B cell (primary cell): ENCODE measurements around the gene PYCR2. TPM values are rescaled to one million over a fixed set of nuclear protein-coding genes. Genes with fewer than 3 reads are reported as not detected.

Experiments
- ATAC-seq: fragments of 200-7000 bp; cut with Tn5 transposase; one replicate; pipeline ENCODE4 v1.10.0; 2021; ENCODE audit warnings: low read depth, mild to moderate bottlenecking, moderate number of reproducible peaks, moderate library complexity
- CTCF ChIA-PET: fragments of 350-600 bp; sonication (Branson Sonifier 250); formaldehyde crosslinking; loops from one replicate; lab custom pipeline; 2021; ENCODE audit warnings: antibody characterized with exemption, inconsistent platforms; lab: Charles Lee
- POLR2A ChIA-PET: fragments of 350-600 bp; sonication (Branson Sonifier 250); formaldehyde crosslinking; loops from one replicate; lab custom pipeline; 2021; ENCODE audit warnings: antibody characterized with exemption; lab: Charles Lee
- DNase-seq: peaks from one replicate; pipeline ENCODE4 v3.0.0; 2013
- H2AFZ ChIP-seq: 2 replicates; pipeline ENCODE4 v1.6.1; 2012; ENCODE audit warnings: mild to moderate bottlenecking, low read depth, low read length; ENCODE audit not compliant: insufficient read depth, poor library complexity, severe bottlenecking
- H3K27ac ChIP-seq, 2 donors: 1 replicate in 1 of 2; 2 replicates in 1 of 2; pipeline ENCODE4 v1.5.1; 2012 to 2013; ENCODE audit warnings: low read length in 2 of 2, mild to moderate bottlenecking in 2 of 2, moderate library complexity in 1 of 2
- H3K27me3 ChIP-seq, 4 experiments: fragments of 200-600 bp in 1 of 4; sonication (generic) in 1 of 4; replicated peaks in 1 of 4; 1 replicate in 2 of 4; 2 replicates in 2 of 4; pipeline versions ENCODE4 v1.6.1 to v1.7.0; 2013 to 2016; ENCODE audit warnings: low read length in 3 of 4, mild to moderate bottlenecking in 2 of 4, mixed read lengths in 1 of 4, moderate library complexity in 1 of 4; ENCODE audit not compliant: insufficient read depth in 4 of 4, control insufficient read depth in 3 of 4; ENCODE audit errors: control extremely low read depth in 1 of 4
- H3K36me3 ChIP-seq, 2 experiments: replicated peaks in 1 of 2; 1 replicate in 1 of 2; 2 replicates in 1 of 2; pipeline versions ENCODE4 v1.6.1 to v1.7.1; 2013; ENCODE audit warnings: low read length in 1 of 2; ENCODE audit not compliant: insufficient read depth in 2 of 2, control insufficient read depth in 1 of 2; ENCODE audit errors: control extremely low read depth in 1 of 2, extremely low read depth in 1 of 2
- H3K4me1 ChIP-seq, 2 donors: fragments of 200-600 bp in 1 of 2; sonication (generic) in 1 of 2; 1 replicate in 1 of 2; 2 replicates in 1 of 2; pipeline versions ENCODE4 v1.5.1 to v1.6.1; 2013 to 2017; ENCODE audit warnings: low read length in 2 of 2; ENCODE audit not compliant: control insufficient read depth in 2 of 2, insufficient read depth in 2 of 2
- H3K4me2 ChIP-seq: replicated peaks from 2 replicates; pipeline ENCODE3; 2012; ENCODE audit warnings: mild to moderate bottlenecking, low read depth, low read length; ENCODE audit not compliant: poor library complexity, severe bottlenecking
- H3K4me3 ChIP-seq, 5 experiments: fragments of 200-600 bp in 1 of 5; sonication (generic) in 1 of 5; 1 replicate in 3 of 5; 2 replicates in 2 of 5; pipeline versions ENCODE4 v1.5.1 to v1.7.0; 2011 to 2016; ENCODE audit warnings: low read length in 4 of 5, mild to moderate bottlenecking in 4 of 5, low read depth in 2 of 5, control low read depth in 1 of 5, moderate library complexity in 1 of 5; ENCODE audit not compliant: insufficient read depth in 1 of 5; ENCODE audit errors: control extremely low read depth in 1 of 5, extremely low read depth in 1 of 5
- H3K79me2 ChIP-seq: fragments of 200-600 bp; sonication (generic); one replicate; pipeline ENCODE4 v1.6.0; 2016; ENCODE audit warnings: low read length; ENCODE audit not compliant: control insufficient read depth, insufficient read depth
- H3K9ac ChIP-seq: fragments of 200-600 bp; sonication (generic); 2 replicates; pipeline ENCODE4 v1.6.1; 2017; ENCODE audit warnings: mild to moderate bottlenecking, low read length, moderate library complexity
- H3K9me3 ChIP-seq, 3 donors: one replicate each; pipeline versions ENCODE4 v1.6.1 to v1.7.1; 2013; ENCODE audit warnings: low read length in 2 of 3; ENCODE audit not compliant: control insufficient read depth in 2 of 3, insufficient read depth in 1 of 3; ENCODE audit errors: control extremely low read depth in 1 of 3
- H4K20me1 ChIP-seq: 2 replicates; pipeline ENCODE4 v1.6.0; 2012; ENCODE audit warnings: mild to moderate bottlenecking, low read length; ENCODE audit not compliant: insufficient read depth, control insufficient read depth, poor library complexity, severe bottlenecking
- H3K27ac Mint-ChIP-seq: one replicate; pipeline ENCODE4 v1.8.0; 2021; ENCODE audit warnings: mixed read lengths
- H3K27me3 Mint-ChIP-seq: one replicate; pipeline ENCODE4 v1.8.0; 2021; ENCODE audit warnings: mixed read lengths
- H3K4me1 Mint-ChIP-seq: one replicate; pipeline ENCODE4 v1.8.0; 2021; ENCODE audit warnings: mixed read lengths
- H3K4me3 Mint-ChIP-seq: one replicate; pipeline ENCODE4 v1.8.0; 2021; ENCODE audit warnings: mixed read lengths
- H3K9me3 Mint-ChIP-seq: one replicate; pipeline ENCODE4 v1.8.0; 2022; ENCODE audit warnings: mixed read lengths; ENCODE audit not compliant: insufficient read depth
- EZH2 ChIP-seq: IDR thresholded peaks from 2 replicates; pipeline ENCODE4 v1.6.1; 2012; ENCODE audit warnings: borderline replicate concordance, low read depth, mild to moderate bottlenecking, moderate library complexity, low read length; ENCODE audit not compliant: insufficient read depth, poor library complexity, severe bottlenecking
- WGBS: methylation state at CpG from one replicate; pipeline ENCODE4 v1.1.5; 2013; ENCODE audit warnings: missing lambda C conversion rate; ENCODE audit not compliant: insufficient coverage; 5-methylcytosine and 5-hydroxymethylcytosine counted together
- intact Hi-C: fragments of 100-400 bp; cut with micrococcal nuclease; formaldehyde crosslinking; loops from one replicate; pipeline ENCODE4 v1.10.0; 2022
- polyA plus RNA-seq: library from polyadenylated mRNA; depleted of rRNA; stranded (reverse); fragments of >200 nt; gene quantifications from 2 replicates; pipeline ENCODE4 v1.2.3, GENCODE V29; 2012
- total RNA-seq, 2 donors: library from RNA; stranded (reverse); fragments of 120-200 nt in 1 of 2; gene quantifications; 1 replicate in 1 of 2; 2 replicates in 1 of 2; pipeline versions ENCODE4 v1.2.3 to v1.2.4, GENCODE V29; 2013 to 2022
- TF ChIP-seq, protein P1 (sequence below): fragments of 200-600 bp; IDR thresholded peaks from one replicate; pipeline ENCODE4 v1.8.0; 2022; ENCODE audit warnings: antibody characterized with exemption, mild to moderate bottlenecking

The PYCR2 gene
- total and polyA plus RNA-seq, 2 donors (not counting 1 experiment from before 2014, with no cell fraction given) = 113 to 134 TPM

DNA sequence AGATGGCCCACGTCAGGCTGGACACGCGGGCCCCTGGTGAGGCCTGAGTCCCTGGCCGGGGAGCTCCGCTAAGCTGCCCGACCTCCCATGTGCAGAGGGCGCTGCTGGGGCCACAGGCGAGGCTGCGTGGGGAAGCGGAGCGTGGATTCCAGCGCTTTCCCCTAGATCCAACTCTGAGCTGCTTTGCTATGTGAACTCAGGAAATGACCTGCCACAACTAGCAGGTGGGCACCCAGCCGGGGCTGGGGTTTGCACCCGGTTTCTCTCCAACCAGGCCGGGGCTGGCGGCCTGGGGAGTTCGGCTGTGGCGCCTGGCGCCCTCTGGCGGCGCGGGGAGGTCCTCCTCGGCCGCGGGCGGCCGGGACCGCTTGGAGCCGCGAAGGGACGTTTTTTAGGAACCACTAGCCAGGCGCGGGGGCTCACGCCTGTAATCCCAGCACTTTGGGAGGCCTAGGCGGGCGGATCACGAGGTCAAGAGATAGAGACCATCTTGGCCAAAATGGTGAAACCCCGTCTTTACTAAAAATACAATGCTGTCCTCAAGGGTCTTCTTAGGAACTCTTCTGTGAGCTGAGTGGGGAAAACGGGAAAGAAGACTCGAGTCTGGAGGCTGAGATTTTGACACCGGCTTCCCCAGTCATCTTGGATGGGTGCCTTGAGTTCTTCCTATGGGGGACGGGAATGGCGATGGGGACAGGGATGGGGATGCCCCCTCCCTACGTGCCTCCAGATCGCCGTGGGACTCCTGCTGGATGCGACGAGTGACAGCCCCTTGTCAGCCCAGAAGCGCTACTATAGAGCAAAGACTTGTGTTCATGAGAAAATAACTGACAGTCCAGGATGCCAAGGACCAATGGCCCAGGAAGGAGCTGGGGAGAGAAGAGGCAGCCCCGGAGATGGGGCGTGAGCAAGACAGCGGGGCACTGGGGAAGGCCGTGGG is 12.6 kb downstream of the PYCR2 start:
- Histone ChIP-seq H3K36me3 (peaks cover 2 to 4% of the 10 kb centered on the region in 2 experiments), H3K27me3 (no peaks in the 10 kb centered on the region), H3K4me1 (peaks cover 24 to 28% of the 10 kb centered on the region in 2 donors), H3K9me3 (peaks cover 0 to 4% (median 0%) of the 10 kb centered on the region in 3 donors), H3K9ac (no peak overlapping the region), H3K4me2 (peak overlapping the region; percentile 55), H3K79me2 (no peaks in the 10 kb centered on the region), H3K4me3 (no peak overlapping the region), H2AFZ (peak overlapping the region; percentile 66), H3K27ac (peak overlapping the region in 1 of 2 donors; percentile 29), H4K20me1 (no peaks in the 10 kb centered on the region)
- H3K4me1 Mint-ChIP-seq = peaks cover 20% of the 10 kb centered on the region
- no peaks in the 10 kb centered on the region for H3K9me3 Mint-ChIP-seq
- H3K27ac Mint-ChIP-seq = peak overlapping the region; percentile 10
- TF ChIP-seq, protein P1, sequence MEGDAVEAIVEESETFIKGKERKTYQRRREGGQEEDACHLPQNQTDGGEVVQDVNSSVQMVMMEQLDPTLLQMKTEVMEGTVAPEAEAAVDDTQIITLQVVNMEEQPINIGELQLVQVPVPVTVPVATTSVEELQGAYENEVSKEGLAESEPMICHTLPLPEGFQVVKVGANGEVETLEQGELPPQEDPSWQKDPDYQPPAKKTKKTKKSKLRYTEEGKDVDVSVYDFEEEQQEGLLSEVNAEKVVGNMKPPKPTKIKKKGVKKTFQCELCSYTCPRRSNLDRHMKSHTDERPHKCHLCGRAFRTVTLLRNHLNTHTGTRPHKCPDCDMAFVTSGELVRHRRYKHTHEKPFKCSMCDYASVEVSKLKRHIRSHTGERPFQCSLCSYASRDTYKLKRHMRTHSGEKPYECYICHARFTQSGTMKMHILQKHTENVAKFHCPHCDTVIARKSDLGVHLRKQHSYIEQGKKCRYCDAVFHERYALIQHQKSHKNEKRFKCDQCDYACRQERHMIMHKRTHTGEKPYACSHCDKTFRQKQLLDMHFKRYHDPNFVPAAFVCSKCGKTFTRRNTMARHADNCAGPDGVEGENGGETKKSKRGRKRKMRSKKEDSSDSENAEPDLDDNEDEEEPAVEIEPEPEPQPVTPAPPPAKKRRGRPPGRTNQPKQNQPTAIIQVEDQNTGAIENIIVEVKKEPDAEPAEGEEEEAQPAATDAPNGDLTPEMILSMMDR = peak; percentile 84
- no peak for TF ChIP-seq EZH2
- intact Hi-C loops = loop anchor here (1.0 to 10.0 kb wide), 4 partner anchors 65 to 436 kb away; partner anchors contain the start of gene SRP9
- peak; percentile 85 for ATAC-seq
- peak; percentile 80 for DNase-seq
- H3K4me3 Mint-ChIP-seq = no peak overlapping the region
- no peaks in the 10 kb centered on the region for H3K27me3 Mint-ChIP-seq
- ChIA-PET POLR2A (interaction anchor here (1.0 to 1.4 kb wide), 4 partner anchors 12 to 134 kb away, joined by 3 to 5 read pairs (median 3); partner anchors contain the start of genes PYCR2, SRP9 and TMEM63A), CTCF (interaction anchor here (0.6 to 4.3 kb wide), 27 partner anchors 9 to 438 kb away, joined by 3 to 59 read pairs (median 6); partner anchors contain the start of genes EPHX1, LEFTY1, SRP9 and TMEM63A)
- WGBS = 56% methylated on average over 47 of the region's 53 CpGs
